ENCODE data around the gene RUNX1.

DNA sequence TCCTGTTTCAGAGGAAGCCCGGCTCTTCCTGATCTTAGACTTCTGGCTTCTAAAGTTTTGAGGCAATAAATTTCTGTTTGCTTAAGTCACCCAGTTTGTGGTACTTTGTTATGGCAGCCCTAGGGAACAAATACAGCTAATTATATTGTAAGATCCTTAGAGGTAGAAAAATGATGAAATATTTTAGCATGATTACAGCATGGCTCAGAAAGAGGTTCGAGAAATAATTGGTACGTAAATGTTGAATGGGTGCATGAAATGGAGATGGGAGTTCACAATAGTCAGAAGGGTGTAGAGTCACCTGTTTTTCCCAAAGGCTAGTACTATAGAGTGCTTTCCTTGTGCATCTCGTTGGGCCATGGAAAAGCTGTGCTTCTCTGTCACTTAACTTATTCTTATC lies 123.5 kb downstream of the RUNX1 start:
- TF ChIP-seq, protein P1, sequence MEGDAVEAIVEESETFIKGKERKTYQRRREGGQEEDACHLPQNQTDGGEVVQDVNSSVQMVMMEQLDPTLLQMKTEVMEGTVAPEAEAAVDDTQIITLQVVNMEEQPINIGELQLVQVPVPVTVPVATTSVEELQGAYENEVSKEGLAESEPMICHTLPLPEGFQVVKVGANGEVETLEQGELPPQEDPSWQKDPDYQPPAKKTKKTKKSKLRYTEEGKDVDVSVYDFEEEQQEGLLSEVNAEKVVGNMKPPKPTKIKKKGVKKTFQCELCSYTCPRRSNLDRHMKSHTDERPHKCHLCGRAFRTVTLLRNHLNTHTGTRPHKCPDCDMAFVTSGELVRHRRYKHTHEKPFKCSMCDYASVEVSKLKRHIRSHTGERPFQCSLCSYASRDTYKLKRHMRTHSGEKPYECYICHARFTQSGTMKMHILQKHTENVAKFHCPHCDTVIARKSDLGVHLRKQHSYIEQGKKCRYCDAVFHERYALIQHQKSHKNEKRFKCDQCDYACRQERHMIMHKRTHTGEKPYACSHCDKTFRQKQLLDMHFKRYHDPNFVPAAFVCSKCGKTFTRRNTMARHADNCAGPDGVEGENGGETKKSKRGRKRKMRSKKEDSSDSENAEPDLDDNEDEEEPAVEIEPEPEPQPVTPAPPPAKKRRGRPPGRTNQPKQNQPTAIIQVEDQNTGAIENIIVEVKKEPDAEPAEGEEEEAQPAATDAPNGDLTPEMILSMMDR (IDR thresholded peaks at IDR 0.05; ENCODE audit: low read depth, low read length): no peak
- no peak for TF ChIP-seq EZH2phosphoT487 (IDR thresholded peaks at IDR 0.05; ENCODE audit: low read depth)
